ENCODE data around the gene RALGPS1.

Gene RALGPS1

GRCh38 chr9:127119320-127119709, 204.7 kb downstream of the RALGPS1 start:
- Histone ChIP-seq H3K23ac (ENCODE audit: low read length) (no peak overlapping the region), H3K36me3 (ENCODE audit: control insufficient read depth in 1 of 2, insufficient read depth in 2 of 2, low read length in 2 of 2) (no peaks in the 10 kb centered on the region), H3K4me2 (ENCODE audit: low read length) (no peak overlapping the region), H3K4me3 (ENCODE audit: low read depth, low read length) (no peak overlapping the region), H2BK12ac (ENCODE audit: low read length) (no peak overlapping the region), H3K79me2 (ENCODE audit: control insufficient read depth, insufficient read depth, low read length, poor library complexity) (peaks cover 2% of the 10 kb centered on the region), H3K9ac (ENCODE audit: low read length) (no peak overlapping the region), H2AFZ (ENCODE audit: insufficient read depth, low read length, poor library complexity) (no peak overlapping the region), H4K91ac (ENCODE audit: low read depth, low read length) (no peak overlapping the region), H3K27me3 (ENCODE audit: insufficient read depth, low read length) (peaks cover 5% of the 10 kb centered on the region), H4K8ac (ENCODE audit: low read depth, low read length) (no peak overlapping the region), H3K14ac (ENCODE audit: low read length) (no peak overlapping the region), H3K9me3 (ENCODE audit: insufficient read depth, low read depth, low read length) (no peaks in the 10 kb centered on the region), H3K4me1 (ENCODE audit: control insufficient read depth in 1 of 2, insufficient read depth in 2 of 2, low read length in 2 of 2) (peaks cover 8 to 19% of the 10 kb centered on the region in 2 experiments), H2AK5ac (ENCODE audit: low read length) (no peak overlapping the region), H2BK120ac (ENCODE audit: insufficient read depth, low read length, poor library complexity) (no peak overlapping the region), H4K12ac (ENCODE audit: low read depth, low read length) (no peak overlapping the region), H3K18ac (ENCODE audit: low read length) (no peak overlapping the region), H3K79me1 (ENCODE audit: low read length) (peaks cover 3% of the 10 kb centered on the region), H3K4ac (ENCODE audit: low read depth, low read length) (no peak overlapping the region), H2BK5ac (ENCODE audit: low read depth, low read length, poor library complexity) (no peak overlapping the region), H3K27ac (ENCODE audit: low read depth, low read length) (no peak overlapping the region)
- WGBS (ENCODE audit: extremely low coverage, insufficient coverage, insufficient read length): no CpG with 5 or more reads among the region's 4 CpGs
- DNase-seq: no peak

GRCh38 chr9:127121628-127122175, 207.1 kb downstream of the RALGPS1 start:
- Histone ChIP-seq H4K12ac (ENCODE audit: low read depth, low read length) (no peak overlapping the region), H3K79me2 (ENCODE audit: control insufficient read depth, insufficient read depth, low read length, poor library complexity) (peaks cover 2% of the 10 kb centered on the region), H4K8ac (ENCODE audit: low read depth, low read length) (no peak overlapping the region), H3K4me3 (ENCODE audit: low read depth, low read length) (peak overlapping the region; percentile 61), H3K4ac (ENCODE audit: low read depth, low read length) (no peak overlapping the region), H3K4me1 (ENCODE audit: control insufficient read depth in 1 of 2, insufficient read depth in 2 of 2, low read length in 2 of 2) (peaks cover 8 to 18% of the 10 kb centered on the region in 2 experiments), H3K9me3 (ENCODE audit: insufficient read depth, low read depth, low read length) (no peaks in the 10 kb centered on the region), H3K14ac (ENCODE audit: low read length) (no peak overlapping the region), H3K36me3 (ENCODE audit: control insufficient read depth in 1 of 2, insufficient read depth in 2 of 2, low read length in 2 of 2) (no peaks in the 10 kb centered on the region), H2BK12ac (ENCODE audit: low read length) (no peak overlapping the region), H3K27ac (ENCODE audit: low read depth, low read length) (no peak overlapping the region), H3K4me2 (ENCODE audit: low read length) (peak overlapping the region; percentile 73), H4K91ac (ENCODE audit: low read depth, low read length) (no peak overlapping the region), H3K18ac (ENCODE audit: low read length) (no peak overlapping the region), H3K23ac (ENCODE audit: low read length) (no peak overlapping the region), H2AK5ac (ENCODE audit: low read length) (no peak overlapping the region), H3K9ac (ENCODE audit: low read length) (no peak overlapping the region), H3K27me3 (ENCODE audit: insufficient read depth, low read length) (peaks cover 5% of the 10 kb centered on the region), H3K79me1 (ENCODE audit: low read length) (peaks cover 3% of the 10 kb centered on the region), H2BK120ac (ENCODE audit: insufficient read depth, low read length, poor library complexity) (no peak overlapping the region), H2BK5ac (ENCODE audit: low read depth, low read length, poor library complexity) (no peak overlapping the region), H2AFZ (ENCODE audit: insufficient read depth, low read length, poor library complexity) (no peak overlapping the region)
- DNase-seq: no peak
- no CpG with 5 or more reads among the region's 20 CpGs for WGBS (ENCODE audit: extremely low coverage, insufficient coverage, insufficient read length)

- H2AK5ac ChIP-seq (ENCODE audit: low read length): no peak within 1 kb of the TSS
- DNase-seq: peak in 1 of 2 donors; percentile 18
- WGBS (ENCODE audit: extremely low coverage, insufficient coverage, insufficient read length): no CpG with 5 or more reads among the region's 43 CpGs
Observed at GRCh38 chr9:127122176-127123063, 207.8 kb downstream of the RALGPS1 start, which contains the start of gene ANGPTL2. Gene ANGPTL2, minus strand, starts transcription at chr9:127122635. Its CDS starts 13,904 bp downstream, at chr9:127108731.

GRCh38 chr9:127123064-127123890, 208.7 kb downstream of the RALGPS1 start:
- peak overlapping the region; percentile 73 for H3K4me2 ChIP-seq (ENCODE audit: low read length)

More at GRCh38 chr9:127122176-127123063, 207.8 kb downstream of the RALGPS1 start, which contains the start of gene ANGPTL2:
- Histone ChIP-seq H3K23ac (ENCODE audit: low read length) (no peak within 1 kb of the TSS), H3K27me3 (ENCODE audit: insufficient read depth, low read length) (peaks cover 5% of the 10 kb centered on the region), H3K4me3 (ENCODE audit: low read depth, low read length) (peak within 1 kb of the TSS; percentile 61), H2BK5ac (ENCODE audit: low read depth, low read length, poor library complexity) (no peak within 1 kb of the TSS), H4K8ac (ENCODE audit: low read depth, low read length) (peak within 1 kb of the TSS; percentile 26), H3K4ac (ENCODE audit: low read depth, low read length) (no peak within 1 kb of the TSS), H4K12ac (ENCODE audit: low read depth, low read length) (no peak within 1 kb of the TSS), H2AFZ (ENCODE audit: insufficient read depth, low read length, poor library complexity) (peak within 1 kb of the TSS; percentile 42), H3K9ac (ENCODE audit: low read length) (peak within 1 kb of the TSS; percentile 12), H3K27ac (ENCODE audit: low read depth, low read length) (no peak within 1 kb of the TSS), H3K4me1 (ENCODE audit: control insufficient read depth in 1 of 2, insufficient read depth in 2 of 2, low read length in 2 of 2) (peaks cover 8 to 14% of the 10 kb centered on the region in 2 experiments), H3K9me3 (ENCODE audit: insufficient read depth, low read depth, low read length) (no peaks in the 10 kb centered on the region), H3K36me3 (ENCODE audit: control insufficient read depth in 1 of 2, insufficient read depth in 2 of 2, low read length in 2 of 2) (no peaks in the 10 kb centered on the region), H3K14ac (ENCODE audit: low read length) (peak within 1 kb of the TSS; percentile 38), H2BK120ac (ENCODE audit: insufficient read depth, low read length, poor library complexity) (no peak within 1 kb of the TSS), H3K79me1 (ENCODE audit: low read length) (peaks cover 3% of the 10 kb centered on the region), H3K4me2 (ENCODE audit: low read length) (peak within 1 kb of the TSS; percentile 73), H4K91ac (ENCODE audit: low read depth, low read length) (peak within 1 kb of the TSS; percentile 53), H3K79me2 (ENCODE audit: control insufficient read depth, insufficient read depth, low read length, poor library complexity) (peaks cover 2% of the 10 kb centered on the region), H2BK12ac (ENCODE audit: low read length) (no peak within 1 kb of the TSS), H3K18ac (ENCODE audit: low read length) (peak within 1 kb of the TSS; percentile 41)

More at GRCh38 chr9:127123064-127123890, 208.7 kb downstream of the RALGPS1 start:
- no peak for DNase-seq
- Histone ChIP-seq H4K8ac (ENCODE audit: low read depth, low read length) (no peak overlapping the region), H2AFZ (ENCODE audit: insufficient read depth, low read length, poor library complexity) (peak overlapping the region; percentile 0), H3K36me3 (ENCODE audit: control insufficient read depth in 1 of 2, insufficient read depth in 2 of 2, low read length in 2 of 2) (no peaks in the 10 kb centered on the region), H4K12ac (ENCODE audit: low read depth, low read length) (no peak overlapping the region), H3K27ac (ENCODE audit: low read depth, low read length) (no peak overlapping the region), H3K18ac (ENCODE audit: low read length) (no peak overlapping the region), H2AK5ac (ENCODE audit: low read length) (no peak overlapping the region), H3K9me3 (ENCODE audit: insufficient read depth, low read depth, low read length) (no peaks in the 10 kb centered on the region), H3K4ac (ENCODE audit: low read depth, low read length) (no peak overlapping the region), H4K91ac (ENCODE audit: low read depth, low read length) (no peak overlapping the region), H3K4me3 (ENCODE audit: low read depth, low read length) (peak overlapping the region; percentile 55), H2BK12ac (ENCODE audit: low read length) (no peak overlapping the region), H2BK120ac (ENCODE audit: insufficient read depth, low read length, poor library complexity) (no peak overlapping the region), H3K23ac (ENCODE audit: low read length) (no peak overlapping the region), H2BK5ac (ENCODE audit: low read depth, low read length, poor library complexity) (no peak overlapping the region), H3K4me1 (ENCODE audit: control insufficient read depth in 1 of 2, insufficient read depth in 2 of 2, low read length in 2 of 2) (peaks cover 8 to 14% of the 10 kb centered on the region in 2 experiments), H3K79me2 (ENCODE audit: control insufficient read depth, insufficient read depth, low read length, poor library complexity) (peaks cover 2% of the 10 kb centered on the region), H3K27me3 (ENCODE audit: insufficient read depth, low read length) (peaks cover 5% of the 10 kb centered on the region), H3K14ac (ENCODE audit: low read length) (no peak overlapping the region), H3K9ac (ENCODE audit: low read length) (no peak overlapping the region), H3K79me1 (ENCODE audit: low read length) (peaks cover 3% of the 10 kb centered on the region)
- WGBS (ENCODE audit: extremely low coverage, insufficient coverage, insufficient read length): no CpG with 5 or more reads among the region's 16 CpGs
